Measurements from ENCODE around the gene RXRA. TPM values are rescaled to one million over a fixed set of nuclear protein-coding genes. Genes with fewer than 3 reads are reported as not detected.
A peak's percentile ranks its signal among the peaks of the same experiment; 100 is the strongest.

The RXRA gene
- total and polyA plus RNA-seq, 2 donors (not counting 3 experiments of a cell fraction or from before 2014, with no cell fraction given), result 15.4 to 37.4 TPM

GRCh38 chr9:134344068-134344799 lies 18.0 kb downstream of the RXRA start:
- H4K20me1 ChIP-seq (replicated peaks; ENCODE audit: control insufficient read depth, extremely low read depth, insufficient read depth, low read length), result no peaks in the 10 kb centered on the region
- H3K9me3 ChIP-seq (replicated peaks; ENCODE audit: control insufficient read depth, insufficient read depth, low read length), result no peaks in the 10 kb centered on the region
- no peaks in the 10 kb centered on the region for H3K36me3 ChIP-seq (ENCODE audit: control insufficient read depth in 2 of 2, extremely low read depth in 1 of 2, insufficient read depth in 2 of 2, low read length in 2 of 2)
- H2AFZ ChIP-seq (ENCODE audit: low read depth, low read length), result no peak overlapping the region
- peaks cover 69% of the 10 kb centered on the region for H3K79me2 ChIP-seq (ENCODE audit: control insufficient read depth, insufficient read depth, low read length)
- H3K4me1 ChIP-seq (ENCODE audit: control insufficient read depth, extremely low read depth, insufficient read depth, low read length), result peaks cover 34% of the 10 kb centered on the region
- no peak for FAIRE-seq
- no peaks in the 10 kb centered on the region for H3K27me3 ChIP-seq (ENCODE audit: control insufficient read depth in 2 of 2, insufficient read depth in 2 of 2, low read length in 2 of 2)
- BruUV-seq (replicated peaks), result no TSS peak
- H3K27ac ChIP-seq (ENCODE audit: insufficient read depth, low read depth, low read length), result no peak overlapping the region
- no peak overlapping the region for H3K4me2 ChIP-seq (ENCODE audit: insufficient read depth, low read length)
- no peaks in the 10 kb centered on the region for H3K9me1 ChIP-seq (replicated peaks; ENCODE audit: control insufficient read depth, extremely low read depth, insufficient read depth, low read length)
- intact Hi-C loops (cut with micrococcal nuclease), result loop anchor here (5.0 kb wide), 1 partner anchor 1007 kb away; the partner anchor contains the start of gene SURF6
- dilution Hi-C loops (cut with MboI; ENCODE audit: extremely low pct_ligation_motif_present, low sequenced_read_pairs), result no loop called here
- no peak for DNase-seq (ENCODE audit: low read depth, low spot score)
- CTCF ChIA-PET, result interaction anchor here (1.7 kb wide), 1 partner anchor 99 kb away, joined by 5 read pairs; no protein-coding TSS in a partner anchor
- peak in 1 of 2 donors; percentile 14 for TF ChIP-seq CTCF (IDR thresholded peaks at IDR 0.05; ENCODE audit: extremely low read depth in 1 of 2, insufficient read depth in 1 of 2, low read depth in 1 of 2, low read length in 2 of 2)
- no peak for TF ChIP-seq POLR2A (IDR thresholded peaks at IDR 0.05; ENCODE audit: low read depth, low read length)
- TF ChIP-seq GATA2 (IDR thresholded peaks at IDR 0.05; ENCODE audit: insufficient read depth, insufficient read length, low read depth, low read length), result no peak
- no peak for TF ChIP-seq POLR2AphosphoS5 (IDR thresholded peaks at IDR 0.05; ENCODE audit: insufficient read depth, low read depth, low read length)
- TF ChIP-seq EZH2 (IDR thresholded peaks at IDR 0.05; ENCODE audit: borderline replicate concordance, low read depth, low read length, severe bottlenecking), result no peak
- no peak for TF ChIP-seq MYC (IDR thresholded peaks at IDR 0.05; ENCODE audit: low read depth, low read length)
- no peak overlapping the region for H3K4me3 ChIP-seq (replicated peaks in 1 of 3; ENCODE audit: insufficient read depth in 1 of 3, low read depth in 1 of 3, low read length in 3 of 3)
- POLR2A ChIA-PET, result no interaction called here
- no peak overlapping the region for H3K9ac ChIP-seq (replicated peaks; ENCODE audit: extremely low read depth, insufficient read depth, low read length)

Data from endothelial cell of umbilical vein (primary cell).